Effector memory CD4-positive, alpha-beta T cell (primary cell): ENCODE data around the gene SLC39A11.
A peak's percentile ranks its signal among the peaks of the same experiment; 100 is the strongest.
"Not testable (repeated sequence)": the region's sequence is repeated elsewhere in the genome, so short reads cannot be mapped to it uniquely, and the experiment has no call there.

ENCODE experiments used
- DNase-seq, 3 donors: peaks; one replicate each; pipeline ENCODE4 v3.0.0-alpha.2; 2020
- H3K27ac ChIP-seq: 2 replicates; pipeline ENCODE4 v1.7.0; 2013; ENCODE audit warnings: mild to moderate bottlenecking, low read length, moderate library complexity; ENCODE audit not compliant: insufficient read depth, poor library complexity, severe bottlenecking
- H3K27me3 ChIP-seq: replicated peaks from 2 replicates; pipeline ENCODE4 v1.7.0; 2013; ENCODE audit warnings: mild to moderate bottlenecking, low read length; ENCODE audit not compliant: insufficient read depth, control insufficient read depth, poor library complexity, severe bottlenecking
- H3K36me3 ChIP-seq: 2 replicates; pipeline ENCODE4 v1.7.0; 2013; ENCODE audit warnings: mild to moderate bottlenecking, low read length, moderate library complexity; ENCODE audit not compliant: control insufficient read depth, insufficient read depth
- H3K4me1 ChIP-seq: 2 replicates; pipeline ENCODE4 v1.7.0; 2013; ENCODE audit warnings: low read length, mild to moderate bottlenecking; ENCODE audit not compliant: control insufficient read depth, insufficient read depth, poor library complexity, severe bottlenecking
- H3K4me3 ChIP-seq: 2 replicates; pipeline ENCODE4 v1.7.0; 2013; ENCODE audit warnings: low read length, low read depth, mild to moderate bottlenecking; ENCODE audit not compliant: insufficient read depth, poor library complexity, severe bottlenecking
- H3K9me3 ChIP-seq: 2 replicates; pipeline ENCODE4 v1.7.0; 2013; ENCODE audit warnings: mild to moderate bottlenecking, low read length, moderate library complexity; ENCODE audit not compliant: control insufficient read depth

The SLC39A11 gene

GRCh38 chr17:72638932-72639331 lies 453.6 kb downstream of the SLC39A11 start:
- not testable (repeated sequence) for H3K36me3 ChIP-seq, H3K9me3 ChIP-seq, H3K27ac ChIP-seq, H3K27me3 ChIP-seq, H3K4me3 ChIP-seq, DNase-seq
- H3K4me1 ChIP-seq = peaks cover 11% of the 10 kb centered on the region

- H3K36me3 ChIP-seq = no peaks in the 10 kb centered on the region
- H3K27ac ChIP-seq = no peak overlapping the region
- no peaks in the 10 kb centered on the region for H3K27me3 ChIP-seq
- no peak for DNase-seq
- H3K4me1 ChIP-seq = peaks cover 11% of the 10 kb centered on the region
- H3K9me3 ChIP-seq = no peaks in the 10 kb centered on the region
- peak overlapping the region; percentile 6 for H3K4me3 ChIP-seq
Observed at GRCh38 chr17:72635034-72635635, 457.4 kb downstream of the SLC39A11 start.

DNA sequence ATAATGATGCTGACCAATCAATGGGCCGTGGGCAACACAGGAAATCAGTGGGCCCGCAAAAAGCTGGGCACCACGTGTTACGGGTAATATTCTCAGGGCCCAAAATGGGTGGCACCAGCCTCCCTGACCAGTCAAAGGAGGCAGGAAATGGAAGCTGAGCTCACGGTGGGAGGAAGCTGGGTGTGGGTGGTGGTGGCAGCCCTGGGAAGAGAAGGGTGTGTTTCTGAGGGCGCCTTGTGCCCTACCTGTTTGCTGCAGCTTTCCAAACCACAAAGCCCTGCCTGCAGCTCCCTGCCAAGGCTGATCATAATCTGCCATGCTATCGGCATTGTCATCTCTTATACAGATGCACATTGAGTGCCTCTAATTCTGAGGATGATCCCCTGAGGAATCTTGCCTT lies 457.9 kb downstream of the SLC39A11 start:
- DNase-seq = no peak
- H3K9me3 ChIP-seq = no peaks in the 10 kb centered on the region
- no peaks in the 10 kb centered on the region for H3K27me3 ChIP-seq
- no peaks in the 10 kb centered on the region for H3K36me3 ChIP-seq
- peak overlapping the region; percentile 6 for H3K4me3 ChIP-seq
- H3K27ac ChIP-seq = no peak overlapping the region
- H3K4me1 ChIP-seq = peaks cover 11% of the 10 kb centered on the region

GRCh38 chr17:72631949-72632684 lies 460.4 kb downstream of the SLC39A11 start:
- H3K9me3 ChIP-seq = no peaks in the 10 kb centered on the region
- peaks cover 11% of the 10 kb centered on the region for H3K4me1 ChIP-seq
- DNase-seq = no peak
- no peaks in the 10 kb centered on the region for H3K27me3 ChIP-seq
- H3K4me3 ChIP-seq = no peak overlapping the region
- no peak overlapping the region for H3K27ac ChIP-seq
- H3K36me3 ChIP-seq = no peaks in the 10 kb centered on the region

GRCh38 chr17:72631568-72631948 lies 460.9 kb downstream of the SLC39A11 start:
- no peak overlapping the region for H3K27ac ChIP-seq
- H3K4me1 ChIP-seq = peaks cover 11% of the 10 kb centered on the region
- no peak overlapping the region for H3K4me3 ChIP-seq
- no peaks in the 10 kb centered on the region for H3K36me3 ChIP-seq
- no peaks in the 10 kb centered on the region for H3K27me3 ChIP-seq
- no peak for DNase-seq
- H3K9me3 ChIP-seq = no peaks in the 10 kb centered on the region

DNA sequence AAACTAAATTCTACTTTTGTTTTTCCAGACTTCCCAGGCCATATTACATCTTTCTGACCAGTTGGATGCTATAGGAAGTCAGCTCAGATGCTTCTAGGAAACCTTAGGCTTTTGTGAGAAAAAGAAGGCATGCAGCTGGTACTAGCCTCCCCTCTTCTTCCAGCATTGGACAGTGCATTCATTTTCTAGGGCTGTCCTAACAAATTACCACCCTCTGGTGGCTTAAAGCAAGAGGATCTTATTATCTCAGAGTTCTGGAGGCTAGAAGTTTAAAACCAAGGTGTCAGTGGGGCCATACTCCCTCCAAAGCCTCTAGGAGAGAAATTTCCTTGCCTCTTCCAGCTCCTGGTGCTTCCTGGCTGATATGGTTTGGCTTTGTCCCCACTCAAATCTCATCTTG lies 467.8 kb downstream of the SLC39A11 start:
- no peak overlapping the region for H3K27ac ChIP-seq
- no peaks in the 10 kb centered on the region for H3K36me3 ChIP-seq
- H3K27me3 ChIP-seq = no peaks in the 10 kb centered on the region
- no peaks in the 10 kb centered on the region for H3K4me1 ChIP-seq
- no peak overlapping the region for H3K4me3 ChIP-seq
- H3K9me3 ChIP-seq = no peaks in the 10 kb centered on the region
- no peak for DNase-seq

DNA sequence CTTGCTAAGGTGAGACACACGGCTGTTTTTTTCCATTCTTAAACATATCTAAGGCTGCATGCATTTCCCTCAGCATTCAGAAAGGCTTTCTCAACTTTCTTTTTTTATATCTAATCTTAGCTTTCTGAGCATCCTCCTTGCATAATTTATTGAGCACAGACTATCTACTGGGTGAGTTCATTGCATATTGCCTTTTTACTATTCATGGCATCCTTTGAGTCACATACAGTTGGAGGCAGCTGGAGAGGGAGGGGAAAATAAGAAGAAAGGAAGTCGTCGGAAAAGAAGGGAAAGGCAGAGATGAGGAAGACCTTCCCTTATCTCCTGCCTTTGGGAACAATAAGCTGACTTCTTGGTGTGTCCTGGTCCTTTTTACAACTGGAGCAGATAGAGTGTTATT lies 468.3 kb downstream of the SLC39A11 start:
- no peaks in the 10 kb centered on the region for H3K27me3 ChIP-seq
- H3K27ac ChIP-seq = no peak overlapping the region
- no peak overlapping the region for H3K4me3 ChIP-seq
- no peaks in the 10 kb centered on the region for H3K9me3 ChIP-seq
- no peak for DNase-seq
- H3K36me3 ChIP-seq = no peaks in the 10 kb centered on the region
- H3K4me1 ChIP-seq = no peaks in the 10 kb centered on the region

DNA sequence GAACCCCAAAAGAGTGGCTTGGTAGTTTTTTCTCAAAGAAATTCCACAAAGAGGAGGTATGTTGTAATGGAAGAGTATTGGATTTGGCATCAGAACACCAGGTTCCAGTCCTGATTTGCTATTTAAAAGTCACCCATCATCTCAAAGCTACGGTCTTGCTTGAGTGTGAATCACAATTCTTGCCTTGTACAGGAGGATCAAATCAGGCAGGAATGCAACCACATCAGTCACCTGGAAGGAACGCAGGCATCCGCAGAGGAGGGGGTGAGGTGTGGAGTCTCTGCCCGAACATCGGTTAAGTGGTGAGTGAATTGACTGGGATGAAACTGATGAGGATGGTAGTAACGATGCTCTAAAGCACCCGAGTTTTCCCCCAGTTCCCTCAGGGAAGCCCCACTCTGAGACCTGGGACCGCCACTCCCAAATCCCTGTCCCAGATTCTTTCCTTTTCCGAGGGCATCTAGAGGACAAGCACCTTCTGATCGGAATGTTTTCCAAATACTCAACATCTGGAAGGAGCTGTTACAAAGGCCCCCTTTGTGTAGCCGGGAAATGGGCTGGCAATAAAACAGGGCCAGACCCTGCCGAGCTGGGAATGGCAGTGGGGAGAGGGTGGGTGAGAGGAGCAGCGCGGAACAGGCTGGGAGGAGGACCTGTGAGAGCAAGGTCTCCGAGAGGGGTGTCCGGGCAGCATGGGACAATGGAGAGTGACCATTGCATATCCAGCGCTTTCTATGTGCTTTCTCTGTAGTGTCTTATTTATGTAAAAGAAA lies 469.6 kb downstream of the SLC39A11 start:
- no peak overlapping the region for H3K4me3 ChIP-seq
- no peaks in the 10 kb centered on the region for H3K27me3 ChIP-seq
- H3K9me3 ChIP-seq = no peaks in the 10 kb centered on the region
- H3K27ac ChIP-seq = no peak overlapping the region
- no peaks in the 10 kb centered on the region for H3K36me3 ChIP-seq
- peaks cover 2% of the 10 kb centered on the region for H3K4me1 ChIP-seq
- DNase-seq = no peak

GRCh38 chr17:72619976-72620650 lies 472.4 kb downstream of the SLC39A11 start:
- peaks cover 8% of the 10 kb centered on the region for H3K4me1 ChIP-seq
- DNase-seq = no peak
- no peaks in the 10 kb centered on the region for H3K27me3 ChIP-seq
- H3K4me3 ChIP-seq = no peak overlapping the region
- no peaks in the 10 kb centered on the region for H3K9me3 ChIP-seq
- H3K36me3 ChIP-seq = no peaks in the 10 kb centered on the region
- no peak overlapping the region for H3K27ac ChIP-seq
